SK-N-SH (cell line): ENCODE results near the gene ARL8A.

ENCODE experiments used
- CTCF ChIP-seq: fragments of 200-600 bp; sonication (generic); IDR thresholded peaks from 2 replicates; pipeline ENCODE4 v1.6.1; 2017; ENCODE audit warnings: antibody characterized with exemption, mild to moderate bottlenecking, moderate library complexity
- NFIC ChIP-seq: IDR thresholded peaks from 2 replicates; pipeline ENCODE4 v1.4.0; 2012; ENCODE audit warnings: borderline replicate concordance
- TF ChIP-seq, protein P1 (sequence below): IDR thresholded peaks from 2 replicates; pipeline ENCODE4 v1.4.0; 2012; ENCODE audit warnings: low read depth
- TF ChIP-seq, protein P2 (sequence below): fragments of 150-350 bp; IDR thresholded peaks from 2 replicates; pipeline ENCODE4 v1.6.1; 2017; ENCODE audit warnings: antibody characterized with exemption, low read length, low read depth, borderline replicate concordance
- TF ChIP-seq, protein P3 (sequence below): IDR thresholded peaks from 2 replicates; pipeline ENCODE4 v1.4.0; 2012; ENCODE audit warnings: low read depth, borderline replicate concordance
- TF ChIP-seq, protein P4 (sequence below): IDR thresholded peaks from 2 replicates; pipeline ENCODE4 v1.4.0; 2012; ENCODE audit warnings: low read depth, borderline replicate concordance

- TF ChIP-seq CTCF: no peak
- TF ChIP-seq, protein P1, sequence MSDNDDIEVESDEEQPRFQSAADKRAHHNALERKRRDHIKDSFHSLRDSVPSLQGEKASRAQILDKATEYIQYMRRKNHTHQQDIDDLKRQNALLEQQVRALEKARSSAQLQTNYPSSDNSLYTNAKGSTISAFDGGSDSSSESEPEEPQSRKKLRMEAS: no peak
- TF ChIP-seq, protein P2, sequence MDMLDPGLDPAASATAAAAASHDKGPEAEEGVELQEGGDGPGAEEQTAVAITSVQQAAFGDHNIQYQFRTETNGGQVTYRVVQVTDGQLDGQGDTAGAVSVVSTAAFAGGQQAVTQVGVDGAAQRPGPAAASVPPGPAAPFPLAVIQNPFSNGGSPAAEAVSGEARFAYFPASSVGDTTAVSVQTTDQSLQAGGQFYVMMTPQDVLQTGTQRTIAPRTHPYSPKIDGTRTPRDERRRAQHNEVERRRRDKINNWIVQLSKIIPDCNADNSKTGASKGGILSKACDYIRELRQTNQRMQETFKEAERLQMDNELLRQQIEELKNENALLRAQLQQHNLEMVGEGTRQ: no peak
- TF ChIP-seq NFIC: no peak
- TF ChIP-seq, protein P3, sequence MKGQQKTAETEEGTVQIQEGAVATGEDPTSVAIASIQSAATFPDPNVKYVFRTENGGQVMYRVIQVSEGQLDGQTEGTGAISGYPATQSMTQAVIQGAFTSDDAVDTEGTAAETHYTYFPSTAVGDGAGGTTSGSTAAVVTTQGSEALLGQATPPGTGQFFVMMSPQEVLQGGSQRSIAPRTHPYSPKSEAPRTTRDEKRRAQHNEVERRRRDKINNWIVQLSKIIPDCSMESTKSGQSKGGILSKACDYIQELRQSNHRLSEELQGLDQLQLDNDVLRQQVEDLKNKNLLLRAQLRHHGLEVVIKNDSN: no peak
- TF ChIP-seq, protein P4, sequence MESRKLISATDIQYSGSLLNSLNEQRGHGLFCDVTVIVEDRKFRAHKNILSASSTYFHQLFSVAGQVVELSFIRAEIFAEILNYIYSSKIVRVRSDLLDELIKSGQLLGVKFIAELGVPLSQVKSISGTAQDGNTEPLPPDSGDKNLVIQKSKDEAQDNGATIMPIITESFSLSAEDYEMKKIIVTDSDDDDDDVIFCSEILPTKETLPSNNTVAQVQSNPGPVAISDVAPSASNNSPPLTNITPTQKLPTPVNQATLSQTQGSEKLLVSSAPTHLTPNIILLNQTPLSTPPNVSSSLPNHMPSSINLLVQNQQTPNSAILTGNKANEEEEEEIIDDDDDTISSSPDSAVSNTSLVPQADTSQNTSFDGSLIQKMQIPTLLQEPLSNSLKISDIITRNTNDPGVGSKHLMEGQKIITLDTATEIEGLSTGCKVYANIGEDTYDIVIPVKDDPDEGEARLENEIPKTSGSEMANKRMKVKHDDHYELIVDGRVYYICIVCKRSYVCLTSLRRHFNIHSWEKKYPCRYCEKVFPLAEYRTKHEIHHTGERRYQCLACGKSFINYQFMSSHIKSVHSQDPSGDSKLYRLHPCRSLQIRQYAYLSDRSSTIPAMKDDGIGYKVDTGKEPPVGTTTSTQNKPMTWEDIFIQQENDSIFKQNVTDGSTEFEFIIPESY: no peak
Measured at GRCh38 chr1:202086579-202087350, 57.8 kb downstream of the ARL8A start.
